Testis (tissue), 3 donors: ENCODE measurements around the gene GSTT2. TPM values are rescaled to one million over a fixed set of nuclear protein-coding genes. Genes with fewer than 3 reads are reported as not detected.
A peak's percentile ranks its signal among the peaks of the same experiment; 100 is the strongest.

Source experiments
- DNase-seq: peaks from one replicate; pipeline ENCODE4 v3.0.0-alpha.2; 2019
- H3K27ac ChIP-seq, 2 donors: fragments of 200-600 bp; sonication (generic); one replicate each; pipeline ENCODE4 v1.5.1; 2019
- H3K27me3 ChIP-seq: fragments of 200-600 bp; sonication (generic); one replicate; pipeline ENCODE4 v1.5.1; 2019
- H3K36me3 ChIP-seq: fragments of 200-600 bp; sonication (generic); one replicate; pipeline ENCODE4 v1.5.1; 2017; ENCODE audit warnings: low read depth; ENCODE audit errors: missing control alignments
- H3K4me1 ChIP-seq: fragments of 200-600 bp; sonication (generic); one replicate; pipeline ENCODE4 v1.5.1; 2019
- H3K4me3 ChIP-seq, 2 donors: fragments of 200-600 bp; sonication (generic); one replicate each; pipeline ENCODE4 v1.5.1; 2017 to 2019
- H3K9me3 ChIP-seq: fragments of 200-600 bp; sonication (generic); one replicate; pipeline ENCODE4 v1.5.1; 2017
- CTCF ChIP-seq, 3 experiments: fragments of 450-650 bp in 2 of 3; fragments of 200-600 bp in 1 of 3; sonication (generic) in 1 of 3; IDR thresholded peaks; one replicate each; pipeline ENCODE4 v1.5.1; 2016 to 2019; ENCODE audit warnings: antibody characterized with exemption in 3 of 3, mild to moderate bottlenecking in 2 of 3, moderate library complexity in 1 of 3
- POLR2A ChIP-seq: fragments of 450-650 bp; IDR thresholded peaks from one replicate; pipeline ENCODE4 v1.6.1; 2017; ENCODE audit warnings: antibody characterized with exemption, mild to moderate bottlenecking, moderate library complexity
- WGBS, 2 donors: methylation state at CpG; one replicate each; pipeline ENCODE4 v1.1.5; 2018; 5-methylcytosine and 5-hydroxymethylcytosine counted together
- intact Hi-C: fragments of 100-400 bp; cut with DNase I; formaldehyde crosslinking; loops from one replicate; pipeline ENCODE4 v1.15.1; 2023; ENCODE audit warnings: low total_unique reads
- polyA plus RNA-seq: library from polyadenylated mRNA; stranded (reverse); fragments of 350-450 nt; fragmentation: Illumina TruSeq; extraction: RNeasy Lipid Tissue Mini Kit (QIAGEN cat#74804); gene quantifications from one replicate; pipeline ENCODE4 v1.2.3, GENCODE V29; 2014; ENCODE audit warnings: low read depth, low replicate concordance; ENCODE audit not compliant: insufficient read depth
- total RNA-seq, 2 donors: library from RNA; depleted of rRNA; stranded (reverse); fragments of >200 nt; gene quantifications; one replicate each; pipeline ENCODE4 v1.2.3, GENCODE V29; 2016

GSTT2 gene
- total and polyA plus RNA-seq, 3 donors from 2014 or later = 0.68 TPM; not detected in 2

GRCh38 chr22:24009227-24010017 lies 29.5 kb downstream of the GSTT2 start:
- intact Hi-C loops = no loop called here
- no peak for TF ChIP-seq CTCF (IDR thresholded peaks at IDR 0.05)
- TF ChIP-seq POLR2A = no peak
- no peak for DNase-seq
- Histone ChIP-seq H3K4me3 (no peak overlapping the region), H3K9me3 (no peaks in the 10 kb centered on the region), H3K36me3 (no peaks in the 10 kb centered on the region), H3K4me1 (peaks cover 17% of the 10 kb centered on the region), H3K27me3 (no peaks in the 10 kb centered on the region), H3K27ac (no peak overlapping the region)
- 82 to 83% methylated on average over 7 of the region's 7 CpGs for WGBS, 2 donors

- Histone ChIP-seq H3K9me3 (no peaks in the 10 kb centered on the region), H3K36me3 (no peaks in the 10 kb centered on the region), H3K4me1 (peaks cover 17% of the 10 kb centered on the region), H3K27me3 (no peaks in the 10 kb centered on the region), H3K4me3 (no peak overlapping the region), H3K27ac (no peak overlapping the region)
- no peak for DNase-seq
- TF ChIP-seq POLR2A = no peak
- TF ChIP-seq CTCF (IDR thresholded peaks at IDR 0.05) = no peak
- WGBS, 2 donors = 91 to 97% methylated on average over 2 of the region's 2 CpGs
- intact Hi-C loops = no loop called here
These were observed 30.1 kb downstream of the GSTT2 start for GRCh38 chr22:24010018-24010391.

GRCh38 chr22:24011735-24012068 lies 31.8 kb downstream of the GSTT2 start:
- TF ChIP-seq POLR2A (no peak), CTCF (IDR thresholded peaks at IDR 0.05) (no peak)
- intact Hi-C loops = no loop called here
- H3K4me1 ChIP-seq = peaks cover 12% of the 10 kb centered on the region
- H3K27me3 ChIP-seq = no peaks in the 10 kb centered on the region
- H3K27ac ChIP-seq = peak overlapping the region; percentile 37 to 58
- no peak for DNase-seq
- no peaks in the 10 kb centered on the region for H3K9me3 ChIP-seq
- WGBS, 2 donors = 0 to 1% methylated on average over 8 to 10 of the region's 10 CpGs
- H3K4me3 ChIP-seq = peak overlapping the region; percentile 71 to 94
- H3K36me3 ChIP-seq = no peaks in the 10 kb centered on the region

GRCh38 chr22:24016156-24016555 lies 36.2 kb downstream of the GSTT2 start:
- Histone ChIP-seq H3K4me3 (no peak overlapping the region), H3K9me3 (no peaks in the 10 kb centered on the region), H3K36me3 (no peaks in the 10 kb centered on the region), H3K27me3 (no peaks in the 10 kb centered on the region), H3K4me1 (peaks cover 12% of the 10 kb centered on the region), H3K27ac (no peak overlapping the region)
- intact Hi-C loops = no loop called here
- TF ChIP-seq POLR2A (no peak), CTCF (IDR thresholded peaks at IDR 0.05) (no peak)
- WGBS, 2 donors = 94 to 100% methylated on average over 1 of the region's 1 CpG
- no peak for DNase-seq

GRCh38 chr22:24021304-24021703 lies 41.4 kb downstream of the GSTT2 start:
- H3K27me3 ChIP-seq = no peaks in the 10 kb centered on the region
- 94 to 100% methylated on average over 3 of the region's 3 CpGs for WGBS, 2 donors
- intact Hi-C loops = no loop called here

More at GRCh38 chr22:24021304-24021703, 41.4 kb downstream of the GSTT2 start:
- no peaks in the 10 kb centered on the region for H3K9me3 ChIP-seq
- H3K4me3 ChIP-seq = no peak overlapping the region
- no peaks in the 10 kb centered on the region for H3K36me3 ChIP-seq
- H3K27ac ChIP-seq = no peak overlapping the region
- no peak for DNase-seq
- H3K4me1 ChIP-seq = peaks cover 3% of the 10 kb centered on the region
- TF ChIP-seq CTCF (IDR thresholded peaks at IDR 0.05) (no peak), POLR2A (no peak)
